Islet precursor cell (in vitro differentiated cells): ENCODE results near the gene B4GALT6.

ENCODE experiments used
- DNase-seq: peaks from one replicate; pipeline ENCODE4 v3.0.0-alpha.2; 2018

The B4GALT6 gene

DNA sequence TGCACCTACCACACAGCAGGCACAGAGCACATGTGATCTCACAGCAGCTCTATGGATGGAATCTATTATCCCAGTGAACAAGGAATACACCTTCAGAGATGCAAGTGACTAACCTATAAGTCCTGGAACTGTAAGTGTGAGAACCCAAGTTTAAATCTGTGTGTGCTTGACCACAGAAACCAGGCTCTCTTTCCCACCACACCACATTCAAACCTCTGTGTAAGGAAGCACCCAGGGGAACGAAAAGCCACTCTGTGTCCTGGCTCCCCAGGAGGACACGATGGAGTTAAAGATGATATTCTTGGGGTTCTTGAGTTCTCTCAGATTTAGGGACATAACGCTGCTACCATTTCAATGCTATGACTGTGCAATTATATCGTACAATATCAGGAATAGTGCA lies 53.8 kb downstream of the B4GALT6 start:
- no peak for DNase-seq

DNA sequence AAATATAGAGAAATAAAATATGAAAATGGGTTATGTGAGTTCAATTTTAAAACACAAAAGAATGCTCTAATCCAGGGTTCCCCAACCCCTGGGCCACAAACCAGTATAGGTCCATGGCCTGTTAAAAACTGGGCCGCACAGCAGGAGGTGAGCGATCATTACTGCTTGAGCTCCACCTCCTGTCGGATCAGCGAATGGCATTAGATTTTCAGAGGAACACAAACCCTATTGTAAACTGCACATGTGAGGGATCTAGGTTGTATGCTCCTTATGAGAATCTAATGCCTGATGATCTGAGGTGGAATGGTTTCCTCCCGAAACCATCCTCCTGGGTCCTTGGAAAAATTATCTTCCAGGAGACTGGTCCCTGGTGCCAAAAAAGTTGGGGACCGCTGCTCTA lies 58.0 kb downstream of the B4GALT6 start:
- DNase-seq = no peak

DNA sequence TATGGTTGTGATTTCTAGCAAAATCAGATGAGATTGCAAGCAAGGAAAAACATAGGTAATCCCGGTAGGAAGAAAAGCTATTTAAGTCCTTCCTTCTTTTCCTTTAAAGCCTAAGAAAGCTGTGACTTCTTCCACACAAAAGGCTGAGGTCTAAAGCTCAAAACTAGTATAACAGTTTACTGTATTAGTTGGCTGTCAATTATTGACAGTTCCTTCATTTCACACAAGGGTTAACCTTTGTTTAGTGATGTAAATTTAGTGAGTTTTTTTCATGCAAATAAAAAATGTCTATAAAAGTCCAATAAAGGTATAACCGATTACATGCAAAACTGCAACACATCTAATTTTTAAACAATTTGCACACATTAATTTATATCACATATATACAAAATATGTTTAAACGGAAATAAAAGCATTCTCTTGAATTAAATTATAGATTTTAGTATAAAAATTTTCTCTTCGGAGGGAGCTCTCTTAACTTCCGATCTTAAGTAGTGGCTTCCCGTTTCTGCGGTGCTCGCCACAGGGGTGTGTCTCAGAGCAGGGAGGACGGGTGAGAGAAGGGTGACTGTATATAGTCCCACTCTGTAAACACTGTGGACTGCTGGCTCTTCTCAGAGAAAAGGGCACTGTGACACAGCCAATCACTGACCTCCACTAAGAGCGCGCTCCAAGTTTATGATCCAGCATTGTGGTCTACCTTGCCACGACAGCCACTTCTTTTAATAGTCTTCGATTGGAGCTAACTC lies 59.3 kb downstream of the B4GALT6 start:
- no peak for DNase-seq

DNA sequence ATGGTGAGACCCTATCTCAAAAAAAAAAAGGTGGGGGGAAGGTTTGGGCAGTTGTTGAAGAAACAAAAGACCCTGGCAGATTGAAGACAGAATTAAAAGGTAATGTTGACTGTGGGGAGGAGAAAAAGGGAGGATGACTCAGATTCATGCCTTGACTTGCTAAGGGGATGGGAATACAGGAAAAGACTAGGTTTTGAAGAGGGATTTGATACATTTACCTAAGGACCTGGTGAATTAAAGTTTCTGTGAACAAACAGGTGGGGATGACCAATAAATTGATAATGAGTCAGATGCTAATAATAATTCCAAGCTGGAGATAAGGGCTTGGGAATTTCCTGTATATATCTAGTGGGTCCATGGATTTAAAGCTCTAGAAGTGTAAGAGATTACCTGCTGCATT lies 65.1 kb downstream of the B4GALT6 start:
- no peak for DNase-seq

DNA sequence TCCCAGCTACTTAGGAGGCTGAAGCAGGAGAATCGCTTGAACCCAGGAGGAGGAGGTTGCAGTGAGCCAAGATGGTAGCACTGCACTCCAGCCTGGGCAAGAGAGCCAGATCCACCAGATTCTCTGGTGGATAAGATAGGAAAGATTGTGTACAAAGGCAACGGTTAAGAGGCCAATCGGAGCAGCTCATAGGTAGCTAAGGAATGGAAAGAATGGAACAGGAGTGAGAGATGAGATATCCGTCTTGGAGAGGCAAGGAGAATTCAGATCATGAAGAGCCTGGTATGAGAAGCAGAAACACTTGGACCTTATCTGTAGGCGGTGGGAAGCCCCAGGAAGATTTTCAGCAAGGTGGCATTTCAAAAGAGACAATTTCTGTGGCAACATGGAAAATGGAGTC lies 65.6 kb downstream of the B4GALT6 start:
- DNase-seq = no peak

DNA sequence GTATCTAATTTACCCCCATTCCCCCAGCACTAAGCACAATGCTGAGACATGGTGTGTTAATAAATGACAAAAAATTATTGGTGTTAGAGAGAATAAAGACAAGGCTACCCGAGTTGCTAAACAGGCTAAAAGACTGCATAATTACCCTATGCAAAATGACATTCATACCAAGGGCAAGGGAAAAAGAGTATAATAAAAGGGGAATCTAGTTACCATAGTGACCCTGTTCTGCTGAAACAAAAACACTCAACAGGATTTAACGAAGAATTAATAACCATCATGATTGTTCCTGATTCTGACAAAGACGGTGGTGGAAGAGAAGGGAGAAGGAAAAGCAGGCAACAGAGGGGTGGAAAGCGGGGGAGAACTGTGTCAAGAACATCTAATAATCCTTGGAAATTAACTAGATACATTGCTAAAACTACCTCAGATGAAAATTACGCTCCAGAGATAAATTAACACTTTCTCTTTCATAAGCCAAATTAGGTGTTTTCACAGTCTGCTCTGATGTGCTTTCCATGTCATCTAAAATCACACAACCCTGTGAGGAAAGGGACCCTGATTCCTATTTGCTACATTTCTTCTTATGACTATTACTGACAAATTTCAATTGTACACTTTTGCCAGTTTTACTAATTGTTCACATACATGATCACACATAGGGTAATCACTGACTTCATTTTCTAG lies 67.2 kb downstream of the B4GALT6 start:
- no peak for DNase-seq

DNA sequence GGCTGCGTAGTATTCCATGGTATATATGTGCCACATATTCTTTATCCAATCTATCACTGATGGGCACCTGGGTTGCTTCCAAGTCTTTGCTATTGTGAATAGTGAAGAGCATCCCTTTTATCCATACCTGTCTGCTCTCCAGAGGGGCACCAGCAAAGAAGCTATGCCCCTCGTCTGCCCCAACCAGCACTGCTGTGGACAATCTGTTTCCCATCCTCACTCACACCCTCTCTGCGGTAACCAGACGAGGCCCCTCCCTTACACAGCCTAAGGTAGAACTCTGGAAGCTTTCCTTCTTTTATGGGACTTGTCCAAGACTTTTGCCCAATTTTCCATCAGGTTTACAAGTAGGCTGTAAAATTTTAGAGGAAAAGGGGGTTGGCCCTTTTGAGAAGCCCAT lies 67.8 kb downstream of the B4GALT6 start:
- no peak for DNase-seq

DNA sequence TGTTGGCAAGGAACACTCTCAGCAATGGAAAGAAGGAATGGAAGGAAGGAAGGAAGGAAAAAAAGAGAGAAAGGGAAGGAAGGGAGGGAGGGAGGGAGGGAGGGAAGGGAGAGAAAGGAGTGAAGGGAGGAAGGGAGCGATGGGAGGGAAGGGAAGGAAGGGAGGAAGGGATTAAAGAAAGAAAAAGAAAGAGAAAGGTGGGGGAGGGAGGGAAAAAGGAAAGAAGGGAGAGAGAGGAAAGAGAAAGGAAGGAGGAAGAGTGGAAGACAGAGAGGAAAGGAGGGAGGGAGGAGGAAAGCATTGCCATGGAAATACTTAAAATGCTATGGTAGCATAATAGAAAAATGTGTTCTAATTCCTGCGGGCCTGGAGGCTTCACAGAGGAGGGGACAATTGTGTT lies 70.3 kb downstream of the B4GALT6 start:
- DNase-seq = no peak

DNA sequence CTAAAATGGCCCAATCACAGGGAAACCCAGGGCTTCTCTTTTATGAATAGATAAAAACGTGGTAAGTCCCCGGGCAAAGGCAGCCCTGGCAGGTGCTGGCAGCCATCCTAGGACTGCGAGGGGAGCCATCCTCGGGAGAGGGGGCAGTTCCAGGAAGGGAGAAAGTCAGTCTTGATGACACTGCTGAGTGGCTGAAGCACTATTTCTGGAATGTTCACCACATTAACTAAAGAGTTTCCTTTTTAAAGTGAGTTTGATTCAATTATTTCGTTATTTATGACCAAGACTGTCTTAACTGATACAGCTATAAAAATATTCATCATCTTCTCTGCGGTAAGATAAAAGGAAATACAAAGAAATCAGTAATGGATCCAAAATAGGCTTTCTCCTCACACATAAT lies 72.3 kb downstream of the B4GALT6 start:
- no peak for DNase-seq

DNA sequence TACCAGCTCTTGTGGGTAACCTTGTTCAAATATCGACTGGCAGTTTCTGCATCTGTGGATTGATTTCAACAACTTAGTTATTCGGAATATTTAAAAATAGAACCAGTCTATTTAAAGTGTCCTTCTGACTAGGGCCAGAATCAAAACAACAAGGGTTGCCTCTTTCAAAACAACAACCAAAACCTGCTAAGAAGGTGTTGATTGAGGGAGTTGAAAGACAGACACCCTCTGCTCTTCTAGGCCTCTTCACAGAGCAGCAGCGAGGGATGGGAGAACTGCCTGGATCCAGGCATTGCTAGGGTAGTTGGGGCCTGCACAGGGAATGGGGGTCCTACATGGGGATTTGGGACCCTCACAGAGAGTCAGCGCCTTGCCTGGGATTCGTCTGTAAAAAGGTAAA lies 72.9 kb downstream of the B4GALT6 start:
- no peak for DNase-seq

DNA sequence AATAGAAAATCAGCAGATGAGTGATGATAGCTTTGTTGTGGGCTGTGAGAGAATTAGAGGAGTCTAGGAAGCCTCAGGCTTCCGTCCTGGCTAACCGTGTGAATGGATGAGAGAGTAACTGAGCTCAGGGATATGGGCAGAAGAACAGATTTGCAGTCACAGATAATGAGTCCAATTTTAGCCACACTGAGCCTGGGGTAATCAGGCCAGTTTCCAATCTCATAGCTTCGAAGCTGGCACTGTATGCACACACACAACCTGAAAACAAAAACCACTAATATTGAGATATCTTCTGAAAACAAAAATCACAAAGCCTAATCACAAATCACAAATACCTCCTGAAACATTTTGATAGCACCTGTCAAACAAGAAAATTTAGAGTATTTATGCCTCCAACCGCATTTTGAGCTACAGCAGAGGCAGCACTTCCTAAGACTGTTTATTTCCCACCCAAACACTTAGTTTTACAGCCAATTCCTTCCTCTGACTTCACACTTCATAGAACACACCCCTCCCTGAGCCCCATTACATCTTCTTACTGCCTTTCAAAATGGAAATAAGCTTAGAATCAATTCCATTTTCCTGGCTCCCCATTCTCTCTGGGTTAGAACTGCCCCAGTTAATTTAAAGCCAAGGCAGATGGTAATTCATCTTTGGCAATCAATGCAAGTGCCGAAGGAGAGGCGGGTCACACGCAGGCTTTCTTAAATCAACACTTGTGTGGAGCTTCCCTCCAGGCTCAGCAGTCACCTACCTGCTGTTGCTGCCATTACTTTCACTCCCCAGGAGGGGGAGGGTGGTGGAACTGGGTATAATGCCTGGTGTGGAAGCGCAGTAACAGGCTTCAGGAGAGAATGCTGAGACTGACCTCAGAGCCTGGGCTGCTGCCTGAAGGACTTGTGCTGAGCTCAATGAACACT lies 73.8 kb downstream of the B4GALT6 start:
- peak; percentile 87 for DNase-seq

DNA sequence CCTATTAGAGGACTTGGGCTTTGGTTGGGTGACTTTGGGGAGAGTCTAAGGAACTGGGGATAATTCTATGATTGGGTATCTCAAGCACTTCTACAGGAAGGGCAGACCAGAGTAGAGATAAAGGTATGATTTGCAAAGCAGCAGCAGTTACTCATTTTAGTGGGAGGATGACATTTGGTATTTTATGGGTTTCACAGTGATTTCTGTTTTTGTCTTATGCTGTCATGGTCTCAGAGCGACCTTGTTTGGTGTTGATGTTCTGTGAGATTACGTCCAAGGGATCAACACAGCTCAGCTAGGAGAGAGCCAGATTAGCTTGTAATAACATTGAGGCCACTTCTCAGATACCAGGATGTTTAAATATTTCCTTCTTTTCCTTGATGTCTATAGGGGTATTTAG lies 74.5 kb downstream of the B4GALT6 start:
- DNase-seq = no peak

DNA sequence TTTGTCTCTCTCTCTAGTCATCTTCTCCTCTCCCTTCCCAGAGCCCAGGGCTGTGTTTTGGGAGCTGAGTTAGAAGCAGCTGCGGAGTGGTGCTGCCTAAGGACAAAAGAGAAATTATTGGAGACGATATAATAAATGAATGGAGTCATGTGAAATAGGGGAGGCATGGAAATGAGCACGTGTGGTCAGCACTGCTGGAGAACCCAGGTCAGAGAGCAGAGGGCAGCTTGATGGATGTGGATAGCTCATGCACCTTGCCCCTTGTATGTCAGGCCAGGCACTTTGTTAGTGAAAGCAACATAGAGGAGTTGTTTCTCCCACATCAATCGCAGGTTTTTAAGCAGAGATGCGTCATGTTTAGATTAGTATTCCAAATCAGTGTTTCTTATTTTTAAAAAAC lies 77.0 kb downstream of the B4GALT6 start:
- no peak for DNase-seq

DNA sequence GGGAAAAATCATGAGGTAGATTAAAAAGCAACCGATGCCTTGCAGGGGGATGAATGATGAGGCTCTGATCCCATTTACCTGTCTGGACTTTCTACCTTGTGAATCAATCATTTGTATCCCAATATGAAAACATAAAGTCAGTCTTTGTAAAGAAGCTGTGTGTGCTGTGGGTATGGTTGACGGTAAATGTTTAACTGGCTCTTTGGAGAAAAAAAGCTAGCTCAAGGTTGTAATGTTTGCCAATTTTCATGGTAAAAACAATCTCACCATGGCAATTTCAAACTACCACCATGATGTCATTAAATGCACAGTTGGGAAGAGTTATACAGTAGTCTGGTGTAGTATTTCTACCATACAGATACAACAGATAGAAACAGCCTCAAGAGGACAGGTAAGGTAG lies 78.1 kb downstream of the B4GALT6 start:
- no peak for DNase-seq

DNA sequence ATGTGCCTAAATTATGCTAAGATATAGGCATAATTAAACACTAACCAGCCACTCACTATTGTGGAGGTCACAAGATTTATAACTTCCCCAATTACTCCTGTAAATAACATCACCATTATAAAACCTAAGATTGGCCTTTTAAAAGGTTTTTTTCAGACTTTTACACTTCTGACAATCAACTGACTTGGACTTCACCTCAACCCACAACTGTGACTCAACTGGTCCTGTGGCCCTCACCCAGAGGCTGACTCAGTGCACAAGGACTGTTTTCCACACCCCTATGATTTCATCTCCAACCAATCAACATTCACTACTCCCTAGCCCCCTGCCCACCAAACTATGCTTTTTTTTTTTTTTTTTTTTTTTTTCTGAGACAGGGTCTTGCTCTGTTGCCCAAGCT lies 81.1 kb downstream of the B4GALT6 start:
- DNase-seq = no peak

DNA sequence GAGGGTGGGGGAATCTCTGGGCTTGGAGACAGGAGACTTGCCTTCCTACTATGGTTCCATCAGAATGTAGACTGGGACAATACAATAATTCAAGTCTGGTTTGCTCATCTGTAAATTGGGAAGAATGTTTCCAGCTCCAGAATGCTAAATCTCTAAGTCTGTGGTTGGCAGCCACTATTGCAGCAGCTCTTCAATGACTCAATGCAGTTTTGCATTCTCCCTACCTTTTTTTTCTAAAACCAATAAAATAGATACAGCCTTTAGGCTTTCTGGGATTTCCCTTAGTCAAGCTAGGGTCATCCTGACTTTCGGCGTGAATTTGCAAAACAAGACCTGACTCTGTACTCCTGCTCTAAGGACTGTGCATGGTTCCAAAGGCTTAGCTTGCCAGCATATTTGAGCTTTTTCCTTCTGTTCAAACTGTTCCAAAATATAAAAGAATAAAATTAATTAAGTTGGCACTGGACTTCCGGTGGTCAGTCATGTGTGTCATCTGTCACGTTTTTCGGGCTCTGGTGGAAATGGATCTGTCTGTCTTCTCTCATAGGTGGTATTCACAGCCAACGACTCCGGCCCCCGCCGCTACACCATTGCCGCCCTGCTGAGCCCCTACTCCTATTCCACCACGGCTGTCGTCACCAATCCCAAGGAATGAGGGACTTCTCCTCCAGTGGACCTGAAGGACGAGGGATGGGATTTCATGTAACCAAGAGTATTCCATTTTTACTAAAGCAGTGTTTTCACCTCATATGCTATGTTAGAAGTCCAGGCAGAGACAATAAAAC lies 86.2 kb downstream of the B4GALT6 start:
- DNase-seq = no peak

DNA sequence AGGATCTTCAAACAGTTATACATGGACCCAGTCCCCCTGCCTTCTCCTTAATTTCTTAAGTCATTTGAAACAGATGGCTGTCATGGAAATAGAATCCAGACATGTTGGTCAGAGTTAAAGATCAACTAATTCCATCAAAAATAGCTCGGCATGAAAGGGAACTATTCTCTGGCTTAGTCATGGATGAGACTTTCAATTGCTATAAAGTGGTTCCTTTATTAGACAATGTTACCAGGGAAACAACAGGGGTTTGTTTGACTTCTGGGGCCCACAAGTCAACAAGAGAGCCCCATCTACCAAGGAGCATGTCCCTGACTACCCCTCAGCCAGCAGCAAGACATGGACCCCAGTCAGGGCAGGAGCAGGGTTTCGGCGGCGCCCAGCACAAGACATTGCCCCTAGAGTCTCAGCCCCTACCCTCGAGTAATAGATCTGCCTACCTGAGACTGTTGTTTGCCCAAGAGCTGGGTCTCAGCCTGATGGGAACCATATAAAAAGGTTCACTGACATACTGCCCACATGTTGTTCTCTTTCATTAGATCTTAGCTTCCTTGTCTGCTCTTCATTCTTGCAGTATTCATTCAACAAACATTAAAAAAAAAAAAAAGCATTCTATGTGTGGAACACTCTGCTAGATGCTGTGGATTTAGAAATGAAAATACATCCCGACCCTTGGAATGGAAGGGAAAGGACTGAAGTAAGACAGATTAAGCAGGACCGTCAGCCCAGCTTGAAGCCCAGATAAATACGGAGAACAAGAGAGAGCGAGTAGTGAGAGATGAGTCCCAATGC lies 88.1 kb downstream of the B4GALT6 start:
- no peak for DNase-seq

DNA sequence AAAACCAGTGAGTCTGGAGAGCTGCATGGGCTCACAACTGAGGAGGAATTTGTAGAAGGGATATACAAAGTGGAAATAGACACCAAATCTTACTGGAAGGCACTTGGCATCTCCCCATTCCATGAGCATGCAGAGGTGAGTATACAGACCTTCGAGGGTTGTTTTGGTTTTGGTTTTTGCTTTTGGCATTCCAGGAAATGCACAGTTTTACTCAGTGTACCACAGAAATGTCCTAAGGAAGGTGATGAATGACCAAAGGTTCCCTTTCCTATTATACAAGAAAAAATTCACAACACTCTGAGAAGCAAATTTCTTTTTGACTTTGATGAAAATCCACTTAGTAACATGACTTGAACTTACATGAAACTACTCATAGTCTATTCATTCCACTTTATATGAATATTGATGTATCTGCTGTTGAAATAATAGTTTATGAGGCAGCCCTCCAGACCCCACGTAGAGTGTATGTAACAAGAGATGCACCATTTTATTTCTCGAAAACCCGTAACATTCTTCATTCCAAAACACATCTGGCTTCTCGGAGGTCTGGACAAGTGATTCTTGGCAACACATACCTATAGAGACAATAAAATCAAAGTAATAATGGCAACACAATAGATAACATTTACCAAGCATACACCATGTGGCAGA lies 89.1 kb downstream of the B4GALT6 start:
- DNase-seq = no peak

DNA sequence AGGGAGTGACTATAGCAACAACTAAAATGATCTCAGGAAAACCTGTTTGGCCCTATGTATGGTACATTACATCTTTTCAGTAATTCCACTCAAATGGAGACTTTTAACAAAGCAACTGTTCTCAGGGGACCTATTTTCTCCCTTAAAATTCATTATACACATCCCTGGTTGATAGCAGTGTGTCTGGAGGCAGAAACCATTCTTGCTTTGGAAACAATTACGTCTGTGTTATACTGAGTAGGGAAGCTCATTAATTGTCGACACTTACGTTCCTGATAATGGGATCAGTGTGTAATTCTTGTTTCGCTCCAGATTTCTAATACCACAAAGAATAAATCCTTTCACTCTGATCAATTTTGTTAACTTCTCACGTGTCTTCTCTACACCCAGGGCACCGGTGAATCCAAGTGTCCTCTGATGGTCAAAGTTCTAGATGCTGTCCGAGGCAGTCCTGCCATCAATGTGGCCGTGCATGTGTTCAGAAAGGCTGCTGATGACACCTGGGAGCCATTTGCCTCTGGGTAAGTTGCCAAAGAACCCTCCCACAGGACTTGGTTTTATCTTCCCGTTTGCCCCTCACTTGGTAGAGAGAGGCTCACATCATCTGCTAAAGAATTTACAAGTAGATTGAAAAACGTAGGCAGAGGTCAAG lies 91.7 kb downstream of the B4GALT6 start:
- no peak for DNase-seq

DNA sequence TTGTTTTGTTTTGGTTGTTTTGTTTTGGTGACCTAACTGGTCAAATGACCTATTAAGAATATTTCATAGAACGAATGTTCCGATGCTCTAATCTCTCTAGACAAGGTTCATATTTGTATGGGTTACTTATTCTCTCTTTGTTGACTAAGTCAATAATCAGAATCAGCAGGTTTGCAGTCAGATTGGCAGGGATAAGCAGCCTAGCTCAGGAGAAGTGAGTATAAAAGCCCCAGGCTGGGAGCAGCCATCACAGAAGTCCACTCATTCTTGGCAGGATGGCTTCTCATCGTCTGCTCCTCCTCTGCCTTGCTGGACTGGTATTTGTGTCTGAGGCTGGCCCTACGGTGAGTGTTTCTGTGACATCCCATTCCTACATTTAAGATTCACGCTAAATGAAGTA lies 92.8 kb downstream of the B4GALT6 start, which contains the start of gene TTR:
TTR (plus strand) TSS at position 250 of the 400 bp plus-strand sequence; CDS start at position 276, 26 bp downstream.
- no peak for DNase-seq

DNA sequence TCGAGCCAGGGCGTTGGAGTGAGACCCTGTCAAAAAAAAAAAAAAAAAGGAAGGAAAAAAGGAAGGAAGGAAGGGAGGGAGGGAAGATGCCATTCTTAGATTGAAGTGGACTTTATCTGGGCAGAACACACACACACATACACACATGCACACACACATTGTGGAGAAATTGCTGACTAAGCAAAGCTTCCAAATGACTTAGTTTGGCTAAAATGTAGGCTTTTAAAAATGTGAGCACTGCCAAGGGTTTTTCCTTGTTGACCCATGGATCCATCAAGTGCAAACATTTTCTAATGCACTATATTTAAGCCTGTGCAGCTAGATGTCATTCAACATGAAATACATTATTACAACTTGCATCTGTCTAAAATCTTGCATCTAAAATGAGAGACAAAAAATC lies 93.3 kb downstream of the B4GALT6 start:
- no peak for DNase-seq
